GM23338 (cell line): ENCODE results near the gene SZT2. TPM values are rescaled to one million over a fixed set of nuclear protein-coding genes. Genes with fewer than 3 reads are reported as not detected.
A peak's percentile ranks its signal among the peaks of the same experiment; 100 is the strongest.

ENCODE experiments used
- ATAC-seq: fragments of 200-7000 bp; cut with Tn5 transposase; 3 replicates; pipeline ENCODE4 v1.9.1; 2020
- DNase-seq: peaks from one replicate; pipeline ENCODE4 v3.0.0-alpha.2; 2015; ENCODE audit warnings: low spot score
- H2AFZ ChIP-seq: fragments of 200-600 bp; sonication (generic); 2 replicates; pipeline ENCODE4 v1.8.0; 2016; ENCODE audit warnings: antibody characterized with exemption, mild to moderate bottlenecking, moderate library complexity
- H3F3A ChIP-seq: fragments of 200-600 bp; sonication (generic); replicated peaks from 2 replicates; pipeline ENCODE4 v1.8.0; 2017; ENCODE audit warnings: antibody characterized with exemption, mixed run types, low read depth
- H3K27ac ChIP-seq: fragments of 200-600 bp; sonication (generic); 2 replicates; pipeline ENCODE4 v1.6.1; 2016; ENCODE audit warnings: low read depth
- H3K27me3 ChIP-seq: fragments of 200-600 bp; sonication (generic); 2 replicates; pipeline ENCODE4 v1.8.0; 2016; ENCODE audit warnings: mild to moderate bottlenecking, mixed run types, moderate library complexity; ENCODE audit not compliant: insufficient read depth
- H3K36me3 ChIP-seq: fragments of 200-600 bp; sonication (generic); 2 replicates; pipeline ENCODE4 v1.8.0; 2016; ENCODE audit warnings: mild to moderate bottlenecking; ENCODE audit not compliant: insufficient read depth
- H3K4me1 ChIP-seq: fragments of 200-600 bp; sonication (generic); 2 replicates; pipeline ENCODE4 v1.8.0; 2016; ENCODE audit warnings: mild to moderate bottlenecking, moderate library complexity; ENCODE audit not compliant: insufficient read depth
- H3K4me2 ChIP-seq: fragments of 200-600 bp; sonication (generic); 2 replicates; pipeline ENCODE4 v1.7.1; 2017; ENCODE audit warnings: mixed run types
- H3K4me3 ChIP-seq: fragments of 200-600 bp; sonication (generic); 2 replicates; pipeline ENCODE4 v1.6.1; 2016; ENCODE audit warnings: mixed run types
- H3K79me2 ChIP-seq: fragments of 200-600 bp; sonication (generic); replicated peaks from 2 replicates; pipeline ENCODE4 v1.8.0; 2017; ENCODE audit warnings: mild to moderate bottlenecking; ENCODE audit not compliant: insufficient read depth
- H3K9me2 ChIP-seq: fragments of 200-600 bp; sonication (generic); 2 replicates; pipeline ENCODE4 v1.8.0; 2017; ENCODE audit not compliant: insufficient read depth
- H4K20me1 ChIP-seq: fragments of 200-600 bp; sonication (generic); replicated peaks from 2 replicates; pipeline ENCODE4 v1.8.0; 2017; ENCODE audit warnings: mild to moderate bottlenecking; ENCODE audit not compliant: insufficient read depth
- H3K27ac Mint-ChIP-seq: 2 replicates; pipeline ENCODE4 v1.8.0; 2020; ENCODE audit warnings: inconsistent platforms, mild to moderate bottlenecking, moderate library complexity, mixed read lengths
- H3K27me3 Mint-ChIP-seq: 3 replicates; pipeline ENCODE4 v1.8.0; 2022; ENCODE audit warnings: low read depth, mild to moderate bottlenecking, moderate library complexity, mixed read lengths, inconsistent platforms; ENCODE audit not compliant: insufficient read depth, poor library complexity
- H3K36me3 Mint-ChIP-seq: 3 replicates; pipeline ENCODE4 v1.8.0; 2021; ENCODE audit warnings: low read depth, mild to moderate bottlenecking, inconsistent platforms, moderate library complexity, mixed read lengths
- H3K4me1 Mint-ChIP-seq: 3 replicates; pipeline ENCODE4 v1.8.0; 2020; ENCODE audit warnings: mild to moderate bottlenecking, inconsistent platforms, mixed read lengths
- H3K4me3 Mint-ChIP-seq: 3 replicates; pipeline ENCODE4 v1.8.0; 2021; ENCODE audit warnings: moderate library complexity, mild to moderate bottlenecking, inconsistent platforms, mixed read lengths
- H3K9me3 Mint-ChIP-seq: 3 replicates; pipeline ENCODE4 v1.8.0; 2020; ENCODE audit warnings: moderate library complexity, mild to moderate bottlenecking, inconsistent platforms, mixed read lengths
- CREB1 ChIP-seq: fragments of 250-450 bp; sonication (Bioruptor Pico); IDR thresholded peaks from 2 replicates; pipeline ENCODE4 v1.5.0; 2020; ENCODE audit warnings: low read depth, mild to moderate bottlenecking, moderate library complexity
- ETS1 ChIP-seq: IDR thresholded peaks from 2 replicates; pipeline ENCODE4 v1.6.1; 2016; ENCODE audit warnings: antibody characterized with exemption
- EZH2 ChIP-seq: fragments of 200-600 bp; sonication (generic); IDR thresholded peaks from one replicate; pipeline ENCODE4 v1.8.0; 2017; ENCODE audit warnings: antibody characterized with exemption, mild to moderate bottlenecking, low read depth; ENCODE audit not compliant: unreplicated experiment
- EZH2phosphoT487 ChIP-seq: fragments of 200-600 bp; sonication (generic); IDR thresholded peaks from one replicate; pipeline ENCODE4 v1.8.1; 2018; ENCODE audit warnings: antibody characterized with exemption; ENCODE audit not compliant: unreplicated experiment
- NANOG ChIP-seq: IDR thresholded peaks from 2 replicates; pipeline ENCODE4 v1.6.1; 2016; ENCODE audit warnings: antibody characterized with exemption, borderline replicate concordance
- POLR2AphosphoS5 ChIP-seq: IDR thresholded peaks from 2 replicates; pipeline ENCODE4 v1.6.1; 2016; ENCODE audit warnings: antibody characterized with exemption, low read depth
- REST ChIP-seq: IDR thresholded peaks from one replicate; pipeline ENCODE4 v1.6.1; 2018; ENCODE audit warnings: antibody characterized with exemption; ENCODE audit not compliant: unreplicated experiment
- ZNF114 ChIP-seq: fragments of 250-450 bp; sonication (Bioruptor Pico); IDR thresholded peaks from 2 replicates; pipeline ENCODE4 v1.5.0; 2020; ENCODE audit warnings: mild to moderate bottlenecking, moderate library complexity
- ZNF331 ChIP-seq: fragments of 250-450 bp; sonication (Bioruptor Pico); IDR thresholded peaks from 2 replicates; pipeline ENCODE4 v1.5.0; 2020; ENCODE audit warnings: low read depth, mild to moderate bottlenecking, moderate library complexity
- polyA plus RNA-seq: library from polyadenylated mRNA; unstranded; fragments of >200 nt; fragmentation: Nextera tagmentation; extraction: Ambion mirVana; gene quantifications from 2 replicates; pipeline ENCODE4 v1.2.1, GENCODE V29; 2016
- total RNA-seq: library from RNA; depleted of rRNA; stranded (reverse); fragments of >200 nt; shearing (Covaris generic); gene quantifications from 2 replicates; pipeline ENCODE4 v1.2.3, GENCODE V29; 2014
- TF ChIP-seq, protein P1 (sequence below): fragments of 250-450 bp; sonication (Bioruptor Pico); IDR thresholded peaks from 2 replicates; pipeline ENCODE4 v1.5.0; 2020; ENCODE audit warnings: mild to moderate bottlenecking, moderate library complexity
- TF ChIP-seq, protein P2 (sequence below), 2 experiments: fragments of 200-600 bp in 1 of 2; sonication (generic) in 1 of 2; conservative IDR thresholded peaks; 2 replicates each; pipeline versions ENCODE4 v1.5.1 to v1.6.1; 2016 to 2017; ENCODE audit warnings: antibody characterized with exemption in 2 of 2, low read depth in 2 of 2, mild to moderate bottlenecking in 2 of 2, moderate library complexity in 1 of 2

Gene SZT2
- total and polyA plus RNA-seq, 2 experiments from 2014 or later = 4.1 to 16.1 TPM

DNA sequence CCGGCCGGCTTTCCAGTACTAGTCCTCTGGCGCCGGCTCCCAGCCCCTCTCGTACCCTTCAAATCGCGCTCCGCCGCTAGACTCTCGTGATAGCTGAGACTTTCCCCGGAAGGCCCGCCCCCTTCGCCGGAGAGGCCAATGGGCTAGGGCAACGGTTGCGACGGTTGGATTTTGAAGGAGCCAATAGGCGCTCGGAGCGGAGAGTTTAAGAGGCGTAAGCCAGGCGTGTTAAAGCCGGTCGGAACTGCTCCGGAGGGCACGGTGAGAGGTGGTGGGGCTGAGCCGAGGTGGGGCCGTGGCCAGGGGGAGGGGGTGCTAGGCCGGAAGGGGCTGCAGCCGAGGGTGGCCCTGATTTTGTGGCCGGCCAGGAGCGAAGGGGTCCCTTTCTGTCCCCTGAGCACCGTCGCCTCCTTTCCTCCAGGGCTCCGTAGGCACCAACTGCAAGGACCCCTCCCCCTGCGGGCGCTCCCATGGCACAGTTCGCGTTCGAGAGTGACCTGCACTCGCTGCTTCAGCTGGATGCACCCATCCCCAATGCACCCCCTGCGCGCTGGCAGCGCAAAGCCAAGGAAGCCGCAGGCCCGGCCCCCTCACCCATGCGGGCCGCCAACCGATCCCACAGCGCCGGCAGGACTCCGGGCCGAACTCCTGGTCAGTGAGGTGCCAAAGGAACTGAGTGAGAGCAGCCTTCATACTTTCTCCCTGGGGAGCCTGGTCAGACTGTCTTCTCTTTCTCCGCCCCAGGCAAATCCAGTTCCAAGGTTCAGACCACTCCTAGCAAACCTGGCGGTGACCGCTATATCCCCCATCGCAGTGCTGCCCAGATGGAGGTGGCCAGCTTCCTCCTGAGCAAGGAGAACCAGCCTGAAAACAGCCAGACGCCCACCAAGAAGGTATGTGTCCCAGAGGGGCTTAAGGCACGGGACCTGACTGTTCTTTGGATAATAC, 30.7 kb upstream of the SZT2 start, which contains the start of gene CDC20 (continued):
- TF ChIP-seq, protein P1, sequence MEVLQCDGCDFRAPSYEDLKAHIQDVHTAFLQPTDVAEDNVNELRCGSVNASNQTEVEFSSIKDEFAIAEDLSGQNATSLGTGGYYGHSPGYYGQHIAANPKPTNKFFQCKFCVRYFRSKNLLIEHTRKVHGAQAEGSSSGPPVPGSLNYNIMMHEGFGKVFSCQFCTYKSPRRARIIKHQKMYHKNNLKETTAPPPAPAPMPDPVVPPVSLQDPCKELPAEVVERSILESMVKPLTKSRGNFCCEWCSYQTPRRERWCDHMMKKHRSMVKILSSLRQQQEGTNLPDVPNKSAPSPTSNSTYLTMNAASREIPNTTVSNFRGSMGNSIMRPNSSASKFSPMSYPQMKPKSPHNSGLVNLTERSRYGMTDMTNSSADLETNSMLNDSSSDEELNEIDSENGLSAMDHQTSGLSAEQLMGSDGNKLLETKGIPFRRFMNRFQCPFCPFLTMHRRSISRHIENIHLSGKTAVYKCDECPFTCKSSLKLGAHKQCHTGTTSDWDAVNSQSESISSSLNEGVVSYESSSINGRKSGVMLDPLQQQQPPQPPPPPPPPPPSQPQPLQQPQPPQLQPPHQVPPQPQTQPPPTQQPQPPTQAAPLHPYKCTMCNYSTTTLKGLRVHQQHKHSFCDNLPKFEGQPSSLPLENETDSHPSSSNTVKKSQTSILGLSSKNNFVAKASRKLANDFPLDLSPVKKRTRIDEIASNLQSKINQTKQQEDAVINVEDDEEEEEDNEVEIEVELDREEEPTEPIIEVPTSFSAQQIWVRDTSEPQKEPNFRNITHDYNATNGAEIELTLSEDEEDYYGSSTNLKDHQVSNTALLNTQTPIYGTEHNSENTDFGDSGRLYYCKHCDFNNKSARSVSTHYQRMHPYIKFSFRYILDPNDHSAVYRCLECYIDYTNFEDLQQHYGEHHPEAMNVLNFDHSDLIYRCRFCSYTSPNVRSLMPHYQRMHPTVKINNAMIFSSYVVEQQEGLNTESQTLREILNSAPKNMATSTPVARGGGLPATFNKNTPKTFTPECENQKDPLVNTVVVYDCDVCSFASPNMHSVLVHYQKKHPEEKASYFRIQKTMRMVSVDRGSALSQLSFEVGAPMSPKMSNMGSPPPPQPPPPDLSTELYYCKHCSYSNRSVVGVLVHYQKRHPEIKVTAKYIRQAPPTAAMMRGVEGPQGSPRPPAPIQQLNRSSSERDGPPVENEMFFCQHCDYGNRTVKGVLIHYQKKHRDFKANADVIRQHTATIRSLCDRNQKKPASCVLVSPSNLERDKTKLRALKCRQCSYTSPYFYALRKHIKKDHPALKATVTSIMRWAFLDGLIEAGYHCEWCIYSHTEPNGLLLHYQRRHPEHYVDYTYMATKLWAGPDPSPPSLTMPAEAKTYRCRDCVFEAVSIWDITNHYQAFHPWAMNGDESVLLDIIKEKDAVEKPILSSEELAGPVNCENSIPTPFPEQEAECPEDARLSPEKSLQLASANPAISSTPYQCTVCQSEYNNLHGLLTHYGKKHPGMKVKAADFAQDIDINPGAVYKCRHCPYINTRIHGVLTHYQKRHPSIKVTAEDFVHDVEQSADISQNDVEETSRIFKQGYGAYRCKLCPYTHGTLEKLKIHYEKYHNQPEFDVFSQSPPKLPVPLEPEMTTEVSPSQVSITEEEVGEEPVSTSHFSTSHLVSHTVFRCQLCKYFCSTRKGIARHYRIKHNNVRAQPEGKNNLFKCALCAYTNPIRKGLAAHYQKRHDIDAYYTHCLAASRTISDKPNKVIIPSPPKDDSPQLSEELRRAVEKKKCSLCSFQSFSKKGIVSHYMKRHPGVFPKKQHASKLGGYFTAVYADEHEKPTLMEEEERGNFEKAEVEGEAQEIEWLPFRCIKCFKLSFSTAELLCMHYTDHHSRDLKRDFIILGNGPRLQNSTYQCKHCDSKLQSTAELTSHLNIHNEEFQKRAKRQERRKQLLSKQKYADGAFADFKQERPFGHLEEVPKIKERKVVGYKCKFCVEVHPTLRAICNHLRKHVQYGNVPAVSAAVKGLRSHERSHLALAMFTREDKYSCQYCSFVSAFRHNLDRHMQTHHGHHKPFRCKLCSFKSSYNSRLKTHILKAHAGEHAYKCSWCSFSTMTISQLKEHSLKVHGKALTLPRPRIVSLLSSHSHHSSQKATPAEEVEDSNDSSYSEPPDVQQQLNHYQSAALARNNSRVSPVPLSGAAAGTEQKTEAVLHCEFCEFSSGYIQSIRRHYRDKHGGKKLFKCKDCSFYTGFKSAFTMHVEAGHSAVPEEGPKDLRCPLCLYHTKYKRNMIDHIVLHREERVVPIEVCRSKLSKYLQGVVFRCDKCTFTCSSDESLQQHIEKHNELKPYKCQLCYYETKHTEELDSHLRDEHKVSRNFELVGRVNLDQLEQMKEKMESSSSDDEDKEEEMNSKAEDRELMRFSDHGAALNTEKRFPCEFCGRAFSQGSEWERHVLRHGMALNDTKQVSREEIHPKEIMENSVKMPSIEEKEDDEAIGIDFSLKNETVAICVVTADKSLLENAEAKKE (CRISPR knock-in tag) = no peak

DNA sequence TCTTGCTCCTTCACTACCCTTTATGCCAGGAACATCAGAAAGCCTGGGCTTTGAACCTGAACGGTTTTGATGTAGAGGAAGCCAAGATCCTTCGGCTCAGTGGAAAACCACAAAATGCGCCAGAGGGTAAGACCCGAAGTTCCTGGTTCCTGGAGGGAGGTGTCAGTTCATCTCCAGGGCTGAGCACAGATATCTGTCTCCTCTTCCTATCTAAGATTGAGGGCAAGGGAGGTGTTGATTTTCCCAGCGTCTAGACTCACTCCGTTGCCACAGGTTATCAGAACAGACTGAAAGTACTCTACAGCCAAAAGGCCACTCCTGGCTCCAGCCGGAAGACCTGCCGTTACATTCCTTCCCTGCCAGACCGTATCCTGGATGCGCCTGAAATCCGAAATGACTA, 30.0 kb upstream of the SZT2 start:
- no peak for ATAC-seq
- Histone ChIP-seq H3F3A (peaks cover 30% of the 10 kb centered on the region), H3K9me2 (no peaks in the 10 kb centered on the region), H3K79me2 (peaks cover 37% of the 10 kb centered on the region), H3K36me3 (peaks cover 31% of the 10 kb centered on the region), H3K4me1 (peaks cover 19% of the 10 kb centered on the region), H3K27me3 (no peaks in the 10 kb centered on the region), H2AFZ (no peak overlapping the region), H3K4me3 (peak overlapping the region; percentile 91), H4K20me1 (peaks cover 30% of the 10 kb centered on the region), H3K4me2 (peak overlapping the region; percentile 92), H3K27ac (peak overlapping the region; percentile 78; the same call in 1 of the 2 replicates)
- Mint-ChIP-seq H3K36me3 (peaks cover 56% of the 10 kb centered on the region), H3K27ac (no peak overlapping the region; the same call in 1 of the 2 replicates), H3K4me1 (peaks cover 27% of the 10 kb centered on the region), H3K9me3 (no peaks in the 10 kb centered on the region; the same call in 2 of the 3 replicates), H3K4me3 (peak overlapping the region; percentile 95), H3K27me3 (peaks cover 20% of the 10 kb centered on the region)
- DNase-seq = no peak
- TF ChIP-seq CREB1 (no peak), POLR2AphosphoS5 (no peak), ZNF331 (no peak), ETS1 (no peak), REST (no peak), NANOG (no peak), EZH2 (no peak), EZH2phosphoT487 (no peak), ZNF114 (CRISPR knock-in tag) (no peak)
- TF ChIP-seq, protein P2, sequence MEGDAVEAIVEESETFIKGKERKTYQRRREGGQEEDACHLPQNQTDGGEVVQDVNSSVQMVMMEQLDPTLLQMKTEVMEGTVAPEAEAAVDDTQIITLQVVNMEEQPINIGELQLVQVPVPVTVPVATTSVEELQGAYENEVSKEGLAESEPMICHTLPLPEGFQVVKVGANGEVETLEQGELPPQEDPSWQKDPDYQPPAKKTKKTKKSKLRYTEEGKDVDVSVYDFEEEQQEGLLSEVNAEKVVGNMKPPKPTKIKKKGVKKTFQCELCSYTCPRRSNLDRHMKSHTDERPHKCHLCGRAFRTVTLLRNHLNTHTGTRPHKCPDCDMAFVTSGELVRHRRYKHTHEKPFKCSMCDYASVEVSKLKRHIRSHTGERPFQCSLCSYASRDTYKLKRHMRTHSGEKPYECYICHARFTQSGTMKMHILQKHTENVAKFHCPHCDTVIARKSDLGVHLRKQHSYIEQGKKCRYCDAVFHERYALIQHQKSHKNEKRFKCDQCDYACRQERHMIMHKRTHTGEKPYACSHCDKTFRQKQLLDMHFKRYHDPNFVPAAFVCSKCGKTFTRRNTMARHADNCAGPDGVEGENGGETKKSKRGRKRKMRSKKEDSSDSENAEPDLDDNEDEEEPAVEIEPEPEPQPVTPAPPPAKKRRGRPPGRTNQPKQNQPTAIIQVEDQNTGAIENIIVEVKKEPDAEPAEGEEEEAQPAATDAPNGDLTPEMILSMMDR (conservative IDR thresholded peaks at IDR 0.05; ENCODE audit: low read depth in 2 of 2) = no peak
